GM18517 (cell line): ENCODE measurements around the gene IFITM10.

Source experiments
- ATAC-seq: cut with Tn5 transposase; IDR thresholded peaks from one replicate; pipeline ENCODE4 v1.9.1; 2021; ENCODE audit warnings: mild to moderate bottlenecking, moderate library complexity; ENCODE audit not compliant: unreplicated experiment

The IFITM10 gene

DNA sequence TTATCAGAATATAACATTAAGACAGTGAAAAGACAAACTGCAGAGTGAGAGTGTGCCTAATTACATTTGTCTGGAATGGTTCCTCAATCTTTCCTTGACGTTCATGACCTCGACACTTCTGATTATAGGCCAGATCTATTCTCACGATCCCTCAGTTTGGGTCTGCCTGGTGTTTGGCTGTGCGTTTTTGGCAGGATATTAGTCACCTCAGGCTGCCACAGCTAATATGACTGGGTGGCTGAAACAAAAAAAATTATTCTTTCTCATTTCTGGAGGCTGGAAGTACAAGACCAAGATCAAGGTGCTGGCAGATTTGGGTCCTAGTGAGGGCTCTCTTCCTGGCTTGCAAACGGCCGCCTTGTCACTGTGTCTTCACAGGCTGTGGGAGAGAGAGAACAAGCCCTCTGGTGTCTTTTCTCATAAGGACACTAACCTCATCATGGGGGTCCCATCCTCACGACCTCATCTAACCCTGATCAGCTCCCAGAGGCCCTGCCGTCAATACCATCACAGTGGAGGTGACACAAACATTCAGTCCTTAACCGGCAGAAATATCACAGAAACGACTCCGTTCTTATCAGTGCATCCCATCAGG lies 23.2 kb downstream of the IFITM10 start:
- no peak for ATAC-seq

DNA sequence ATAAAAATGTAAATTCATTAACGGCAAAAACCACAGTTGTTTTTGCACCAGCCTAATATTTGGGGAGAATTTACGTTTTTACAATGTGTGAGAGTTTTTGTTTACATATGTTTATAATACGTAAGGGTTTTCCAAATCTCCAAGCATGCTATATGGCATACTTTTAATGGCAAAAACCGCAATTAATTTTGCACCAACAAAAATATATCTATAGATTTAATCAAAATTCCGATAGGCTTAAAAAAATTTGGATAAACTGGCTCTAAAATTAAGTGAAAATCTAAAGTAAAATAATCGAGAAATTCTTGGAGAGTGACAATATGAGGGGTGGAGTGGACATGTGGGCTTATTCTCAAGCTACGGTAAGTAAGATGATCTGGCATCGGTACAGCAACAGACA lies 30.6 kb downstream of the IFITM10 start:
- no peak for ATAC-seq

GRCh38 chr11:1718326-1718725 lies 32.1 kb downstream of the IFITM10 start:
- no peak for ATAC-seq

DNA sequence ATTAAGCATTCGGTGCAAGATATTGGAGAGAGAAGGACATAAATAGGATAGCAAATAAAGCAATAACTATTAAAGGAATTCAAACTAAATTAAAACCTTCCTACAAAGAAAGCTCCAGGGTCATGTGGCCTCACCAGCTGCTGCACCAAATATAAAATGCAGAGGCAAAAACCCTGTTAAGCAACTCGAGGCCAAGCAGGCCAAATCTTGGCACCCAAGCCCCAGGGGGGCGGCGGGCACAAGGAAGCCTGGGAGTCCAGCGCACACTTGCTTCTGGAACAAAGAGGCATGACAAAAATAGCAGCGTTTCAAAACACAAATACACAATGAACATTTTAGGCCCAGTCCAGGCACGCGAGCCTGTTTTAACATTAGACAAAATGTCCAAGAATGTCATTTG lies 32.6 kb downstream of the IFITM10 start:
- ATAC-seq, result no peak

- ATAC-seq, result no peak
Measured at GRCh38 chr11:1714908-1715885, 35.2 kb downstream of the IFITM10 start.

DNA sequence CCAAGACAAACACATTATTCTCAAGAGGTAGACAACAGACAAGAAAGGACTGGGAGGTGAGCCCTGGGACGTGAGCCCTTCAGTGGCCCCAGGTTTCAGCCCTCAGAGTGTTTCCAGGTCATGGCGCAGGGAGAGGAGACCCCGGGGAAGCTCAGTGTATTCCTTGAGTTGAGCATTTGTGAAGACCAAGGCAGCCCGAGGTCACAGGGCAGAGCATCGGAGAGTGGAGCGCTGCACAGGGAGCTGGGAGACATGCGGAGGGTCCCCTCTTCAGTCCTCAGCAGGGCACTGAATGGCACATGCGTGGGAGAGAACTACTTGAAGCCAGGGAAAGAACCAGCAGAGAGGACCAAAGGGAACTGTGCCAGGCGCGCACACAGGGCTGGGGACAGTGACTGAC lies 41.7 kb downstream of the IFITM10 start:
- ATAC-seq, result no peak

GRCh38 chr11:1707751-1708150 lies 42.6 kb downstream of the IFITM10 start:
- no peak for ATAC-seq

DNA sequence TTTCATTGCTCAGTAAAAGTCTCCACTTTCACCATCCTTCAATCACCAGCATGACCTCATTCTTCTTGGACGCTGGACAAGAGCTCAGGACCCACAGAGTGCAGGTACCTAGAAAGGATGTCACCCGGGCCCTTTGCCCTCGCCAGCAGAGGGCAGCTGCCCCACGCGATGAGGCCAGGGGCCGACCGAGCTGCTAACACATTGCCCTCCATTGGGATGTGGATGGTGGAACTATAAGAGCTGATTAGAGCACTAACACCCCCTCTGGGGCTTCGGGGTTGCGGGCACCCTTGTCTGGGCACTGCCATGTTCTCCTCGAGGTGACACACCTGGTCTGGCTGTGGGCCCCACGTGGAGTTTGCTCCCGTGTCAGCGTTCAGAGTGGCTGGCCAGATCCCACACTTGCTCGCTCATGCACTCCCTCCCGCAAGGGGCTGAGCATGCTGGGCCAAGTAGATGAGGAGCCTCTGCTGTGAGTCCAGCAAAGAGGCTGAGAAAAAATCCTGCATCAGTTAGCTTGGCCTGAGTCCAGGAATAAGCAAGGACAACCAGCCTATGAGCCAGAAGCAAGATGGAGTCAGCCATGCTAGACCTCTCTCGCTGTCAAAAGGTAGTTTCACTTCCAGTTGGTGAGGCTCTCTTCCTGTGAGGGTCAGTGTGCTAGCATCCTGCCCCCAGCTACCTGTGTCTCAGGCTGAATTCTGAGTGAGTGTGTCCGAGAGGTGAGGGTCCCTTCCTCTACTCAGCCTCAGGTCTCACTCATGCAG lies 43.6 kb downstream of the IFITM10 start:
- ATAC-seq, result no peak

DNA sequence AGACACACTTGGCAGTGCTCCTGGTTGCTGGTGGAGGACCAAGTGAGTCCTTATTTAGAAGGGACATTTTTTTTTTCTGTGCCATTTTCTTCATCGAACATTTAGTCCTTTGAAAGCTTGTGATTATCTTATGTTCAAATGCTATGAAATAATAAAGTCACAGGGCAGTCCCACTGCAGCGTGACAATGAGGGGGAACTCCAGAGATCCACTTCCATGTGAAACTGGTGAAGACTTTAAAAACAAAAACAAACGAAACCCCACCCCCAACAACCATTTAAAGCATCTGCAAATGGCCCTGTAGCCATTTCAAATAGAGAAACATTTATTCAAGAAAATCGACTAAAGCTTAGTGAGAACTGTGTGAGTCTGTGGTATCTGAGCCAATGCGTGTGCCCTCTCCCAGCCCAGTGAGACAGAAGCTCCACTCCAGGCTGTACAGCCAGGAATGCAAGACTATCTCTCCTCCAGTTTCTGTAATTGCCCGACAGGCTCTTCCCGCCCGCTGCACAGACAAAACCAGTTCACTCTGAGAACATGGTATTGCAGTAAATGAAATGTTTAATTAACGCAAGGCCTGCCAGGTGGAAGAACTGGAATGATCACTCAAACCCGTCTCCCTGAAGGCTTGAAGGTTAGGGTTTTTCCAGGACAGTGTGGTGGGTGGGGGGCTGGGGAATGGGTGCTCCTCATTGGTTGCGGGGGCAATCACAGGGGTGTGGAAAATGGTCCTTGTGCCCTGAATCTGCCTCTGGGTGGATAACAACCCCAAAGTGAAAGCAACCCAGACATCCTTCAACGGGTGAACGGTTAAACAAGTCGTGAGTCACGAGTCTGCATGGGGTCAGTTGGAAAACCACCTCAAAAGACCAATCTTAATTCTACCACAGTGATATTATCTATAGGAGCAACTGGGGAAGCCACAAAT lies 45.0 kb downstream of the IFITM10 start:
- ATAC-seq, result no peak

- ATAC-seq, result no peak
Measured at GRCh38 chr11:1703146-1703545, 47.2 kb downstream of the IFITM10 start.

DNA sequence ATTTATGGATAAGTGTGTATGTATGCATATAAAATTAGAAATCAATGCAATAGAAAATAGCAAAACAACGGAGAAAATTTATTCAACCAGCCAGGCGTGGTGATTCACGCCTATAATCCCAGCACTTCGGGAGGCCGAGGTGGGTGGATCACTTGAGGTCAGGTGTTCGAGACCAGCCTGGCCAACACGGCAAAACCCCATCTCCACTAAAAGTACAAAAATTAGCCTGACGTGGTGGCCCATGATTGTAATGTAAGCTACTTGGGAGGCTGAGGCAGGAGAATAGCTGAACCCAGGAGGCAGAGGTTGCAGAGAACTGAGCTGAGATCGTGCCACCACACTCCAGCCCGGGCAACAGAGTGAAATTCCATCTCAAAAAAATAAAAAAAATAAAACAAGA lies 47.9 kb downstream of the IFITM10 start:
- ATAC-seq, result no peak

DNA sequence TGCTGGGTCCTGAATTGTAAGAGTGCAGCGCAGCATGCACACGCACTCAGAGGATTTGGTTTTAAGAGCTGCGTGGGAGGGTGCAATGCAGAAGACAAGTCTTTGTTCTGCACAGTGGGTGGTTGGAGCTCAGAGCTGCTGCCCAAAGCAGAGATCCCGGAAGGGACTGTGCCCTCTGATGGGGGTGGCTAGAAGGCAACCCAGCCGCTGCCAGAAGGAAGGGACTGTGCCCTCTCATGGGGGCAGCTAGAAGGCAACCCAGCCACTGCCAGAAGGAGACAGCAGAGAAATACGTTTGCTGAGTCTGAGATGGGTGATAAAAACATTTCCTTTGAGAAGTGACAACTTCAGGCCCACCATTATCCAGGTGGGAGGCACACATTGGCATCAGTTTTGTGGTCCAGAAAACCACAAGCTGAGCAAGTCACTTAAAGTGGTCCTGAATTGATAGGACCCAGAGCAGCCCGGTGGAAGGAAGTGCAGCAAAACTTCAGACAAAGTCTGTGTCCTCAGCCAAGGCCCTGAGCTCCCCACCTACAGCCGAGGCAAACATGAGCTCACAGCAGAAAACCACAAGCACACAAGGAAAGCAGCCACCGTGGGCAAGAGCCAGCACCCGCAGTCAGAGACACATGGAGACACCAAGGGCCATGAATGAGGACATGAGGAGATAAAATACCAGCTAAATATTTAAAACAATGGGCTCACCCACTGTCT lies 49.1 kb downstream of the IFITM10 start:
- no peak for ATAC-seq

DNA sequence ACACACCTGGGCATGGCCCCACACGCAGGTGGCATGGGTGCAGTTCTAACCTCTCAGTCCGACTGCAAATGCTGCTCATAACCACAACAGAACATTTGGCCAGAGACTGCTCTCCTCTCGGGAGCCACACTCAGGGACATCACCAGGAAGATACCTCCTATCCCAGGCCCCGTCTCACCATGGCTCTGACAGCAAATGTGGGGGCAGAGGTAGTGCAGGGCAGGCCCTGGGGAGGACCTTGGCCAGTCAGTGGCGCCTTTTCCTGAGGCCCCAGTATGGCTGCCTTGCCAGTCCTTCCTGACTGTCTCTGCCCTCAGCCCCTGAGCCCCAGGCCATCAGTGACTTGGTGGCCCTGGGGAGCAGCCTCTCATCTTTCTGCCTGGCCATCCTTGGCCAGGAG lies 50.6 kb downstream of the IFITM10 start:
- ATAC-seq, result no peak

- ATAC-seq, result no peak
Measured at GRCh38 chr11:1696608-1697570, 53.5 kb downstream of the IFITM10 start, which contains the start of gene KRTAP5-6. Gene KRTAP5-6 (plus strand): TSS chr11:1697195. CDS start chr11:1697246, 51 bp downstream.

DNA sequence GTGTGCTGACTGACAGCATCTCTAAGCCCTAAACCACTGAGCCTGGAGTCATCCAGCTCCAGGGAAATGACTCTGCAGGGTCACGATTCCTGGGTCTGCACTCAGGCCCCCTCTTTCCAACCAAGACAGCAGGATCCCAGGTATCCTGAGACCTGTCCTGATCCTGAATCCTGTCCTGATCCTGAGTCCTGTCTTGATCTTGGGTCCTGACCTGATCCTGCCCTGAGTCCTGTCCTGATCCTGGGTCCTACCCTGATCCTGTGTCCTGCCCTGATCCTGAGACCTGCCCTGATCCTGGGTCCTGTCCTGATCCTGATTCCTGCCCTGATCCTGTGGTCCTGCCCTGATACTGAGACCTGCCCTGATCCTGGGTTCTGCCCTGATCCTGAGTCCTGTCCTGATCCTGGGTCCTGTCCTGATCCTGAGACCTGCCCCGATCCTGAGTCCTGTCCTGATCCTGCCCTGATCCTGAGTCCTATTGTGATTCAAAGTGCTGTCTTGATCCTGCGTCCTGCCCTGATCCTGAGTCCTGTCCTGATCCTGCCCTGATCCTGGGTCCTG lies 54.8 kb downstream of the IFITM10 start:
- ATAC-seq, result no peak

GRCh38 chr11:1694846-1695547 lies 55.4 kb downstream of the IFITM10 start:
- ATAC-seq, result no peak

- no peak for ATAC-seq
Measured at GRCh38 chr11:1694064-1694845, 56.1 kb downstream of the IFITM10 start.
